GM18511 (cell line): ENCODE measurements around the gene ZNF544.

Experiments
- ATAC-seq: cut with Tn5 transposase; IDR thresholded peaks from one replicate; pipeline ENCODE4 v1.9.1; 2021; ENCODE audit warnings: mild to moderate bottlenecking, moderate library complexity; ENCODE audit not compliant: unreplicated experiment

ZNF544 gene

DNA sequence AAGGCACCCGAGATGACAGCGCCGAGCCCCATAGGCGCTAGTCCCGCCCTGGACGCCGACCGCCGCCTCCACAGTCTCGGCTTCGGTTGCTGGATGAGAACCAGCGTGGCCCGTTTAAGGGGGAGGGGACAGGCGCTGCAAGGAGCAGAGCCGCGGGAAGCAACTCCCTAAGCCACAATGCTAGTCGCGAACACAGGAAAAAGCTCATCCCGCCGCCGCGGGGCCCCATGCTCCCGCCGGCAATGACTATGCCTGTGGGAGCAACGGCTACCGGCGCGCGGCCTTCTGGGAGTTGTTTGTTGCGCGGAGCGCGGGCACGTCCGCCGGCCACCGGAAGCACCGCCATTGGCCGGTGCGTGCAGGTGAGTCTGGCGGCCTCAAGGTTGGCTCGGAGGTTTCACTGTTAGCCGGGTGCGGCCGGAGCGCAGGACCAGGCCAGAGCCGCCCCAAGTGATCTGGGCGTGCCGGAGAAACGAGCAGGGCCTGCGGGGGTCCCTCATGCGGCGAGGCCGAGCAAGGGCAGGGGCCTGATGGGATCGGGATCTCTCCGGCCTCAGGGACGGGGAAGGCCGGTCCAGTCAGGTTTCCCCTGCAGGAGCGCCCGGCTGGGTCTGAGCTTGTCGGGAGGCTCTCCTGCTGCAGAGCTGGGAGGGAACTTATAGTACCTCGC is at the start of gene ZNF544:
ZNF544 (plus strand) TSS at position 330 of the 670 bp plus-strand sequence. CDS start 15,110 bp downstream, outside the sequence.
- peak; percentile 97 for ATAC-seq

DNA sequence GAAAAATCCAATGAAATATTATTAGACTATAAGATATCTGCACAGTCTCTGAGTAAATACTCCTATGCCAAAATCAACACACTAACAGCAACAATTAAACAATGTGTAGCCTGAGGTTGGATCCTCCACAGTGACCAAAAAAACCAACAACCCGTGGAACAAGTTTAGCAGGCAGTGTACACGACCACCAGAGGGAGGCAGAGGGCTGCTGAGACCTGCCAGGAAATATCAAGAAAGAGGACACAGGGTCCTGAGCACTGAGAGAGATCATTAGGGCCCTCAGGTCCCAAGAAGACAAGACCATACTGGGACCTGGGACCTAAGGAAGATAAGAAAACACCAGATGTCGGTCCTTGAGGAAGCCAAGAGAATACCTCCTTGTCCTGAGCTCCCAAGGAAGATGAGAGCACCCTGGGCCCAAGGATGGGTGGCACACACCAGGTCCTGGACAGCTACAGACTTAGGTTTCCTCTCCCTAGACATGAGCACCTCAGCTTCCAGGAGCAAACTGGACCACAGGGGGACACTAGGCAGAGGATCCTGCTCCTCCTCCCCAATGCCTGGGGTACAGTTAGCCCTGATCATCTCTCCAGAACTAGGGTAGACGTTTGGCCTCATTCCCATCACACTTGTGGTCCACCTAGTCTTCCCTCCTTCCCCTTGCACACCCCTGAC is 46.7 kb upstream of the ZNF544 start:
- no peak for ATAC-seq

- no peak for ATAC-seq
These were observed 46.1 kb upstream of the ZNF544 start for GRCh38 chr19:58182577-58182988.

GRCh38 chr19:58182989-58183816 is 45.5 kb upstream of the ZNF544 start, which contains the start of gene ZNF274:
Gene ZNF274 (plus strand): TSS chr19:58183061. CDS start chr19:58183966, 905 bp downstream.
- ATAC-seq = peak; percentile 89

GRCh38 chr19:58183817-58184215 is 44.9 kb upstream of the ZNF544 start:
- ATAC-seq = no peak

GRCh38 chr19:58196901-58197616 is 31.7 kb upstream of the ZNF544 start:
- no peak for ATAC-seq

DNA sequence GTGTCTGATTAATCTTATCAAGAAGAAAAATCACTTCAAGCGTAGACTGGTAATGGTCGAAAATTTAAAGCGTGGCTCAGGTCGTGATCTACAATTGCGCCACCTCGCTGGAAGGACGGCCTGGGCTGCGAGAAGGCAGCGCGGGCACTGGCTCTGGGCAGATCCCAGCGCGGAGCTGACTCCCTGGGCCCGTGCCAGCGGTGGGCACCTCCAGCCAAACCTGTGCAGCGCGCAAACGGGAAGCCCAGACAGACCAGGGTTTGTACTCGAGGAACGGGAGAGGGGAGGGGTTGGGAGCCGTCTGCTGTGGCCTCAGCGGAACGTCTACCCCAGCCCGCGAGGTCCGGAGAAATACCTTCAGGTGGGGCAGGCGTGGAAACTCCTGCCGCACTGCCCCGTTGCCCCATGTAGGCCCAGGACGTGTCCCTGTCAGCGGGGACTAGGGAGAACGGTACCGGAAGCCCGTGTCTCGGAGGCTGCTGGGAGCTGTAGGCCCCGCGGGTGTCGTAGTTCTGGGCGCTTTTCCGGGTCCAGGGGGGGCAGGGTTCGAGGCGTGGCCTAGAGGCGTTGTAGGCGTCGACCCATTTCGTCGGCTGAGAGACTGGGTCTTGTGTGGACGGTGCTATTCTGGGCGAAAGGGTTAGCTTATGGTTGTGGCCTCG is 24.8 kb upstream of the ZNF544 start:
- no peak for ATAC-seq

GRCh38 chr19:58204566-58204965 is 24.1 kb upstream of the ZNF544 start:
- no peak for ATAC-seq

- ATAC-seq = no peak
These were observed 19.1 kb upstream of the ZNF544 start for GRCh38 chr19:58209577-58209976.

- ATAC-seq = no peak
These were observed 16.2 kb upstream of the ZNF544 start for GRCh38 chr19:58212336-58213074.

DNA sequence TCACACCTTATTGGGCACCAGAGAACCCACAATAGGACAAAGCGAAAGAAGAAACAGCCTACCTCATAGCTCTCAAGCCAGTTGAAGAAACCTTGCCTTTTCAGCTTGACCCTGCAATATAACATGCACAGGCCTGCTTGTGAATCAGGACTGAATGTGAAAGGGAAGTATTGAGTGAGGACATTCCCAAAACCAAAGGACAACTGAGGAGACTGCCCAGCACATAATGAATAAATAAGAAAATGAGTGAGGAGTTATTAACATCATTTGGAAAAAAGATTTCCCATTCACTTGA is 15.7 kb upstream of the ZNF544 start:
- no peak for ATAC-seq

DNA sequence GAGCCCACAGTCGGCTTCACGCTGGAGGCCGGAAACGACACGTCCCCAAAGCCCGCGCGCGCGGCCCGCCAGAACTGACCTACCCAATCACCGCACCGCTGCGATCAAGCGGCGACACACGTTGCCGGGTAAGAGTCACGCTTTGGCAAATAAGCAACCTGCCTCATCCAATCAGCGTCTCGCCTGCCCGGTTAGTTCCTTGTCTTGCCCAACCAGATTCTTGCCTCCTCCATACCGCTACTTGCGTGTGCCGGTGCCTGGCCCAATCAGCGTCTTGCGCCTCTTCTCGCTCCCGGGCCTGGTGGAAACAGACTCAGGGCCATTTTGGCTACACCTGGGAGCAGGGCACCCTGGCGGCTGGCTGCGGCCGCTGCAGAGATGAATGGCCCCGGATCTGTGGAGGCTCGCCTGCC is 11.6 kb upstream of the ZNF544 start:
- no peak for ATAC-seq

- no peak for ATAC-seq
These were observed 10.9 kb upstream of the ZNF544 start for GRCh38 chr19:58217607-58218391.

DNA sequence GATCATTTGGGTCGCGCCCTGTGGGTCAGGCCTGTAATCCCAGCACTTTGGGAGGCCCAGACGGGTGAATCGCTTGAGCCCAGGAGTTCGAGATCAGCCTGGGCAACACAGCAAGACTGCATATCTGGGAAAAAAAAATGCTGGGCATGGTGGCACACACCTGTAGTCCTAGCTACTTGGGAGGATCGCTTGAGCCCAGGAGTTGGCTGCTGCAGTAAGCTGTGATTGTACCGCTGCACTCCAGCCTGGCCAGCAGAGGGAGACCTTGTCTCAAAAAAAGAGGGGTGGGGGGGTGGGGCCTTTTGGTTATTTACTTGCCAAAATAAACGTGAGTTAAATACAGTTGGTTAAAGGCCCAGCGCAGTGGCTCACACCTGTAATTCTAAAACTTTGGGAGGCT is 9.8 kb upstream of the ZNF544 start:
- no peak for ATAC-seq

- peak; percentile 2 for ATAC-seq
These were observed 640 bp upstream of the ZNF544 start for GRCh38 chr19:58227964-58228584.

DNA sequence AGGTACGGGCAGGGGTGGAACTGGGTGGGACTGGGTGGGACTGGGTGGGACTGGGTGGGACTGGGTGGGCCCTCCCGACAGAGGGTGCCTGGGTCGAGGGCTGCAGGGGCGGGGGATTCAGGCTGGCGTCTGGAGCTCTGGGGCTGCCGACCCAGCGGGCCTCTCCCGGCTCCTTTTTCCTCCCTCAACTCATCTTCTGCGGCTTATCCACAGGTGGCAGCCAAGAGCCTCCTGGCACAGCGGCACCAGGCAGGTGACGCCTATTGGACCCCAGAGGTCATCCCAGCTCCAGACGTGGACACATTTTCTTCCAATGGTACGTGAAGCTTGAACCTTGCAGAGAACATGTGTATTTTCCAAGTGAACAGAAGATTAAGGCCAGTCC is 533 bp downstream of the ZNF544 start:
- no peak for ATAC-seq

DNA sequence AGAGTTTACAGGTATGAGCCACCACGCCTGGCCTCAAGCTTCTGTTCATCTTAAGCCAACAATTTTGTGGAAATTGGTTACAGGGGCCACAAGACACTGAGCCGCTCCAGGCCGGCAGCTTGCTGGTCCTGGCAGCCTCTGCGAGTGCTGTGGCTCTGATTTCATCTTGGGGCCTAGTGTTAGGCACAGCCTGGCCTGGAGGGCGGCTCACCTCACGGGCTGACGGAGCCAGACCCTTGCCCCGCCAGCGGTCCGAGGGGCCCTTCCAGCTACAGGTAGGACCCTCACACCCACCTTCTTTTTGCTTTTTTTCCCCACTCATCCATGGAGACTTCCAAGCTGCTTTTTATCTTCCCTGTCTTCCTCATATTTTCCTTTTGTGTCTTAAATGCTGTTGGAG is 8.6 kb downstream of the ZNF544 start:
- no peak for ATAC-seq

DNA sequence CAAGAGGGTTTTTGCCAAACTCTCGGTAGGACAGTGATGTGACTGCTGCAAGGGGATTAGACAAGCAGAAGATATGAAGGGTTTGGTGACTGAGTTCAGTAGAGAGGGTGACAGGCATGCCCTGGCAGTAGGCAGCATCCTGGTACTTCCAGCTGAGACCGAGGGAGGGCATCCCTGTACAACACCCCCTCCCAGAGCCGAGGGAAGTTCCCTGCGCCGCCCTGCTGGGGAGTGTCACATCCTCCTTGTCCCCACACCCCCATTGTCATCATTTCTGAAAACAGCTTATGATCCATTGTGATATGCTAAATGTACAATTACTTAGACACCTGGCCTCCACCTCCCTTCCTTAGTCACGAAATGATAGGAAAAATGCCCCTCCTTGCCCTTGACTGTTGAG is 14.6 kb downstream of the ZNF544 start:
- no peak for ATAC-seq

- no peak for ATAC-seq
These were observed 20.2 kb downstream of the ZNF544 start for GRCh38 chr19:58248886-58249285.
